ENCODE results near the gene RSPH10B.
"Not testable (repeated sequence)": the region's sequence is repeated elsewhere in the genome, so short reads cannot be mapped to it uniquely, and the experiment has no call there.

Gene RSPH10B

DNA sequence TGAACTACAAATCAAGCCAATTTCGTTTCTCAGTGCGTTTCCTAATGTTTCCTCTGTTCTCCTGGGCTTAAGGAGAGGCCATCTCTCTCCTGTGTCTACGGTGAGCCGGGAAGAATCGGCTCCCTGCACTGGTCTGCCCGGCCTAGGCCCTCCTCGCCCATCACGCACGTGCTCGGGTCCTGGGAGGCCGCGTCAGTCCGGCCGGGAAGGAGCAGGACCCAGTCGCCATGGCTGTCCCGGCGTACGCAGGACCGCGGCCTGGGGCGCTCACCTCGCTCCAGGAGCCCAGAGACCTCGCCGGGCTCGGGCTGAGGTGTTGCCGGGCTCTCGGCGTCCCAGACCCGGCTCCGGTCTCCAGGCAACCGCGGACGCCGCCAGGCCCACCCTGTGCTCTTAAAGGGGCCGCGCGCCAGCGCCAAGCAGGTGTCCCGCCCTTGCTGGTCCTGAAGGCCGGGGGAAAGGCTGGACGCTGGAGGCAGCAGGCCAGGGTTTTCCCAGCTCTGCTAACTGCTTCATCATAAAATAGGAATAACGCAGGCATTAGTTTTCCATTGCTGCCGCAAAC is at the start of gene RSPH10B:
Gene RSPH10B, minus strand, starts transcription at position 343 of the 565 bp plus-strand sequence. CDS start 3,573 bp downstream, outside the sequence.
- DNase-seq, result not testable (repeated sequence)

DNA sequence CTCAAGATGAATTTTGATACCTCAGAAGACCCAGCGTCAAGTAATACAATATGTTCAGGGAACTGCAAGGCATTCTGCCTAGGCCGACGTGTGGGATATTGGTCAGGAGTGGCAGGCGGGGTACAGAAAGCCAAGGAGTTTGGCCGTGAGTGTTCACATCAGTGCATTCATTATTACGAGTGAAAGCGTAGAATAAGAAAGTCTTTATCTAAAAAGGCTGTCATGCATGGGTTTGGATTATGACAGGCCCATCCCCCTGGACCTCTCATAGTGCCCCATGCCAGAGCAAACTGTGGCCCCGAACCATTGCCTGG is 46.1 kb upstream of the RSPH10B start:
- no peak for DNase-seq

DNA sequence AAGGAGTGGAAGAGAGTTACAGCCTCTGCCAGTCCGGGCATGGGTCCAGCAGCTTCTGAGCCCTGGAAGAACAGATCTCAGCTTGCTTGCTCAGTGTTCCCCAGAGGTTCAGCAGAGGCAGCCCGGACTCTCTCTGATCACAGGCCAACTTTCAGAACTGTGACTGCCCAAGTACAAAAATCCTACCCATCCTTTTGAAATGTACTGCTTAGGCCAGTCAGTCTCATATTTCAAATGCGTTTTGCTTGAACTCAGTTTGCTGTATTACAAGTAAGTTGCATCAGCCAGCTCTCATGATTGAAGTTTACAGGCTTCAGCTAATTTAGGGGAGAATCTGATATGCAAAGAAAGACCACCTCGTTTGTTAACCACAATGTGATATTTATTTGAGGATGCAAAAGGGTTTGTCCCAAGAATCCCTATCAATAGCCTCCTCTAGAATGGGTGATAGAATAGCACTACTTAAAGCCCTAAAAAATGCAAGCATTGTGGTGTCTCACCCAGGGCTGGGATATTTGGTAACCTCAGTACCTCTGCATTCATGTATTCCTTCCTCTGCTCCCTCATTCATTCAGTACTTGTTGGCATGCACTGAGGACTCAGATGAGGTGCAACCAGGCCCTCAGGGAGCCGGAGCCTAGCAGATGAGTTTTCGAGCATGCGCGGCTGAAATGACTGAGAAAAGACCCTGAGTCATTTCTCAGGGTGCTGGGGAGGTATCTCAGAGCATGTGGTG is 45.6 kb upstream of the RSPH10B start:
- no peak for DNase-seq

DNA sequence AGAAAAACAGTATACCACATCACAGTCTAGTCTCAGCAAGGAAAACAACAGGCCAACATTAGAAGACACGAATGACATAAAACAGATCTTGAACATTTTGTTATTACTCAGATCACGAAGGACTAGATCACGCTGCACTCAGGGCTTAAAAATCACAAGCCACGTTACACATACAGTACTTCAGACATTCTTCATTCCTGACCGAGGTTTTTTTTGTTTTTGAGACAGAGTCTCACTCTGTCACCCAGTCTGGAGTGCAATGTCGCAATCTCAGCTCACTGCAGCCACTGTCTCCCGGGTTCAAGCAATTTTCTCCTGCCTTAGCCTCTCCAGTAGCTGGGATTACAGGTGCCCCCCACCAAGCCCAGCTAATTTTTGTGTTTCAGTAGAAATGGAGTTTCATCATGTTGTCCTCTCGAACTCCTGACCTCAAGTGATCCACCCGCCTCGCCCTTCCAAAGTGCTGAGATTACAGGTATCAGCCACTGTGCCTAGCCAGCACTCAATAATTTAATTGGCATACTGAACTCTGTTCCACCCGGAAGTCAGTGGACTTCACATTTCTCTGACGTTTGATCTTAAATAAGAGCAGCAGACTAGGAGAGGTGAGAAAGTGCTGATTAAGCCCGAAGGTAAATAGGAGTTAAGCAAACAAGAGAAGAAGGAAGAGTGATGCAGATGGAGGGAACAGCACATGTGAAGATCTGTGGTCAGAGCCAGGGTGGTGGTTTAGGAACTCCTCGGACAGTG is 42.0 kb upstream of the RSPH10B start:
- DNase-seq, result no peak

DNA sequence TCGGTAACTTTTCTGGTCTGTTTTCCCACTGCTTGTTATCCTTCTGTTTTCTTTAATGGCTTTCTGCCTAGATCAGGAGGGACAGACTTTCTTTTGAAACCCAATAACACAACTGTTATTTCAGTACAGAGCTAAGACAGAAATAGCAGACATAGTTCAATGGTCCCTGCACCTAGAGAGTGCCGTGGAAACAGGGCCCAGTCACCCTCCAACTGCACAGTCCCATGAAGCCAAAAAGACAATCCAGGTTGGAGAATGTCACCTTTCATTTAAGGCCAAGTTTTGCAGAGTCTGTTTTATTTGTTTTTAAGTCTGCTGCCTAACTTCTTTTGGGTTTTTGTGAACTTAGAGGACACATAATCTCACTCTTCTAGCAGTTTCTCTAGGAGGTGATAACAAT is 41.1 kb upstream of the RSPH10B start:
- no peak for DNase-seq

DNA sequence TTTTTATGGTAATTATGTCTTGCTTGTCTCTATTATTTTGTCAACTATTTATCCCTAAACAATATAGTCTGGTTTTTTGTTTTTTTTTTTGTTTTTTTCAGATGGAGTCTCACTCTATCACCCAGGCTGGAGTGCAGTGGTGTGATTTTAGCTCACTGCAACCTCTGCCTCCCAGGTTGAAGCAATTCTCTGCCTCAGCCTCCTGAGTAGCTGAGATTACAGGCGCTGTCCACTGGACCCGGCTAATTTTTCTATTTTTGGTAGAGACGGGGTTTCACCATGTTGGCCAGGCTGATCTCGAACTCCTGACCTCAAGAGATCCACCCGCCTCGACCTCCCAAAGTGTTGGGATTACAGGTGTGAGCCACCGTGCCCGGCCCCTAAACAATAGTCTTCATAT is 39.9 kb upstream of the RSPH10B start:
- DNase-seq, result not testable (repeated sequence)

DNA sequence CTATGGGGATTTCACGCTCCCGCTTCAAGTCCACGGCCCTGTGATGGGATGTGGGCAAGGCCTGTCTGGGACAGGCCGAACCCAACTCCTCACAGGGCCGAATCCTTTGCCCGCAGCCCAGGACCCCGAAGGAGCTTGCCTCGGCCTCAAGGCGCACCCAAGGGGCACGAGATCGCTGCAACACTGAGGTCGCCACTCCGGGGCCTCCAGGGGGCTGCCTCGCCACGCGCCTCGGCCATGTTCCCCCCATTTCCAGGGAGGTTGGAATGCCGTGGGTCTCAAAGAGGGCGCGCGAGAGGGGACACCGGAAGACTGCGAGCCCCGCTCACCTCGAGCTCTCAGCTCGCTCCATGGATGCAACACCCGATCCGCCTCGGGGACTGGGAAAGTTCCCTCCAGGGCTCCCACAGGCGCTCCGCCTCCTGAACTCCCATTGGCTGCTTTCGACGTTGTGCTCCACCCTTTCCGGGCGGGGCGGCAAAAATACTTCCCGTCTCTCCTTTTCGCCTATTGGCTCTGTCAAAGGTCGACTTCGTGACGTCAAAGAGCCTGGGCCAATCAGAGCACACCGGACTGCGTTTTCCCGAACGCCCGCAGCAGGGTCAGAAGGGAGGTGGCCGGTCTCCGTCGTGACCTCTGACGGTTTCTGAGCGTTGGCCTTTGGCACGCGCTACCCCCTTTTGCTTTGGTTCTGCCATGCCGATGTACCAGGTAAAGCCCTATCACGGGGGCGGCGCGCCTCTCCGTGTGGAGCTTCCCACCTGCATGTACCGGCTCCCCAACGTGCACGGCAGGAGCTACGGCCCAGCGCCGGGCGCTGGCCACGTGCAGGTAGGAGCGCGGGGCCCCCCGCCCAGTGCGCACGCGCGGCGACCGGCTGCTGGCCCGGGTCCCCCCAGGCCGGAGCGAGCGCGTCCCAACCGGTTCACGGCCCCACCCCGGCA is 38.5 kb upstream of the RSPH10B start, which contains the start of the genes AIMP2 and PMS2:
Gene AIMP2, plus strand, starts transcription at position 605 of the 944 bp plus-strand sequence. Its CDS starts 92 bp downstream, at position 697.
Gene PMS2, minus strand, starts transcription at position 382 of the 944 bp plus-strand sequence. Its CDS starts 30 bp downstream, at position 352.
- peak; percentile 99 for DNase-seq

DNA sequence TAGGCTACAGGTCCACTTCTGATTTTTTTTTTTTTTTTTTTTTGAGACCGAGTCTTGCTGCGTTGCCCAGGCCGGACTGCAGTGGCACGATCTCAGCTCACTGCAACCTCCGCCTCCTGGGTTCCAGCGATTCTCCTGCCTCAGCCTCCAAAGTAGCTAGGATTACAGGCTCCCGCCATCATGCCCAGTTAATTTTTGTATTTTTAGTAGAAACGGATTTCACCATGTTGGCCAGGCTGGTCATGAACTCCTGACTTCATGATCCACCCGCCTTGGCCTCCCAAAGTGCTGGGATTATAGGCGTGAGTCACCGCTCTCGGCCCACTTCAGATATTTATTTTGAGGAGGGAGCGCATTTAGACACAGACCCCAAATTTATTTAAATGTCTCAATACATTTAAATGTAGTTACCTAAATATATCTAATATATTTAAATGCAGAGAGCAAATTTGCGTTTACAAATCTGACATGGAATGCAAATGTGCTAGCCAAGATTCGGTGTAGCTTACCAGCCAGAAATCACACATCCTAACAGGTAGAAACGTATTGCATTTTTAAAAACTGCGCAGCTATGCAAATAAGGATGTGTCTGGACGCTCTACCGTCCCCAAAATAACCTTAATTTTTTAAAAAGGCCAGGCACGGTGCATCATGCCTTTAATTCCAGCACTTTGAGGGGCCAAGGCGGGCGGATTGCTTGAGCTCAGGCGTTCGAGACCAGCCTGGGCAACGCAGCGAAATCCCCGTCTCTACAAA is 37.5 kb upstream of the RSPH10B start:
- not testable (repeated sequence) for DNase-seq

DNA sequence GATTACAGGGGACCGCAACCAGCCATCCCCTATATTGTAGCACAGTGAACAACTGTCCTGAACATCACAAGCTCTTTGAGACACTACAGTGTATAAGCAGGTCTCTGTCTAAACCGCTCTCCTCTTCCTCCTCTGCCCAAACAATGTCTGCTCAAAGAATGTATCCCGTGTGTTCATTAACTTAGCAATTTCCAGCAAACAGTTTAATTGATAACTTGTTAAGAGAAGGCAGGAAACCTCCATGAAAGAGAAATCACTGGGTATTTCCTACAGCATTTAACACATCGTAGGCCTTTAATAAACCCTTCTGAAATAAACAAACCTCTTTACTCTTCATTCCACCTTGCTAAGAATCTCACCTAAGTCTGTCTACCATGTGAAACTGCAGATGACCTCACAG is 36.9 kb upstream of the RSPH10B start:
- DNase-seq, result no peak

DNA sequence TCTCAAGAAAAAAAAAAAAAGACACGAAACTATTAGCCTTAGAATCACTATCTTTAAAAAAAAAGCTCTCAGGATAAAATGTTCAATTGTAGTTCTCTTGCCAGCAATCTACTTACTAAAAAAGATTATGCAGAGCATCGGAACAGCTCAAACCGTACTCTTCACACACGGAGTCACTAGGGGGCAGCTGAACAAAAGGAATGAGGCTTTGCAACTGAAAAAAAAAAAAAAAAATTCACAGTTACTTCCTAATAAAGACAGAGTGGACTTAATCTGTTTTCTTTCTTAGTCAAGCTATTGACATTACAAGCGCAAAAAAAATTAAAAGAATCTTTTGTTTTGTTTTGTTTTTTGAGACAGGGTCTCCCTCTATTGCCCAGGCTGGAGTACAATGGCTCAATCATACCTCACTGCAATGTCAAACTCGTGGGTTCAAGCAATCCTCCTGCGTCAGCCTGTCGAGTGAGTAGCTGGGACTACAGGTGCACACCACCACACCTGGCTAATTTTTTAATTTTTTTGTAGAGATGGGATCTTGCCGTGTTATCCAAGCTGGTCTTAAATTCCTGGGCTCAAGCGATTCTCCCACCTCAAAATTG is 26.8 kb upstream of the RSPH10B start:
- DNase-seq, result peak; percentile 56

DNA sequence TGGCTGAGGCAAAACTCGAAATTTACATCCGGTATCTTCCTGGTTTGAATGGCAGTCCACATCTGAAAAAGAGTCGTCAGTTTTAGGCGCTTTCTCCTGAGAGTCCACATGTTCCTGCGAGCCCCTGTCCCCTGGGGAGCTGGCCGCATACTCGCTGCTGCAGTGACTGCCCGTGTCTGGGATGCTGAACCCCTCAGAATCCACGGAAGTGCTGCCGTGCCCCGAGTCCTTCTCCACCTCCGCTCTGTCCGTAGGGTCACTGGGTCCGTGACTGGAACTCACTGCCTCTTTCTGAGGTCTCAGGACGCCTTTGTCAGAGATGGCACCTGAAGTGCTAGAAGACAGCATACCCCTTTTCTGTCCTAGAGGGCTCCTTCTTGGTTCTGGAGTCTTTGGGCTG is 16.6 kb upstream of the RSPH10B start:
- not testable (repeated sequence) for DNase-seq

DNA sequence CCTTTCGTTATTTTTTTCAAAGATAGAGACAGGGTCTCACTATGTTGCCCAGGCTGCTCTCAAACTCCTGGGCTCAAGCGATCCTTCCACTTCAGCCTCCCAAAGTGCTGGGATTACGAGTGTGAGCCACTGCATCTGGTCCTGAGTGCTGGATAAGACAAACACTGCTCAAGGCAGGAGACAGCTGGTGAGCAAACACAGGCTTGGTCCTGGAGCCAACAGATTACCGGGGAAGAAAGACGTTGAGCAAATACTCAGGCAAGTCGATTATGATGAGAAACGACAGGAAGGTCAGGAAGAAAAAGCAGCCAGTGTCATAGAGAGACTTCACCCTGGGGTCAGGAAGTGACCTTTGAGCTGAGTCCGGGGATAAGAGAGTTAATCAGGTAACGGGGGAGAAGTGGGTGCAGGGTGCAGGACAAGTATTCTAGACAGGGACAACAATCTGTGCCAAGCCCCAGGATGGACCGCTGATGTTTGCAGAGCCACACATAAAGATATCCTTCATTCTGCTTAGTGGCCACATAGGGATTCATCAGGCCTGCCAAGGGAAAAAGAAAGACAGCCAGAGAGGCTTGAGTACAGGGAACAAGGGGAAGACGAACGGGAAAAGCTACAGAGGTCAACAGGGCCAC is 9.3 kb upstream of the RSPH10B start:
- DNase-seq, result not testable (repeated sequence)

DNA sequence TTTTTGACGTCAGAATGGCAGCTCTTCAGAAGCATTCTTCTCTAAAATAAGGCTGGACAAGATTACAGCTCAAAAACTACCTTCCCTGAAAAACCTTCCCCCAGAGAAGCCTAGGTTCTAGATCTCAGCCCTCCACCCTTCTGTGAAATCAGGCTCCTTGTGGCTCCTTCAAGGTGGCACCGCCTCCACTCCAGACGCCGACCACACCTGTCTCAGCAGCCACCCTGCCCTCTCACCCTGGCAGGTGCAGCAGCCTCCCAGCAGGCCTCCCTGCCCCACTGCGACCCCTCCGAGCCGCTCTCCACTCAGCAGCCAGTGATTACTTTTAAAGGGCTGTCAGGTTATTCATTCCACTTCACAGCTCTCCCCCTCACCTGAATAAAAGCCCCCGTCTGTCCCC is 3.1 kb upstream of the RSPH10B start:
- not testable (repeated sequence) for DNase-seq

DNA sequence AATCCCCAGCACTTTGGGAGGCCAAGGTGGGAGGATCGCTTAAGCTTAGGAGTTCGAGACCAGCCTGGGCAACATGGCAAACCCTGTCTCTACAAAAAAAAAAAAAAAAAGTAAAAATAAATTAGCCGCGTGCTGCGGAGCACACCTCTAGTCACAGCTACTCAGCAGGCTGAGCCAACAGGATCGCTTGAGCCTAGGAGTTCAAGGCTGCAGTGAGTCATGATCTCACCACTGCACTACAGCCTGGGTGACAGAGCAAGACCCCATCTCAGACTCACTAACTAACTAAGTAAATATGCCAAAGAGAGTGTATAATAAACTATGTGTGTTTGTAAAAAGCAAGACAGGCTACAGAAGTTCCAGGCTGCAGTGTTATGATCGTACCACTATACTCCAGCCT is 6.7 kb downstream of the RSPH10B start:
- not testable (repeated sequence) for DNase-seq

DNA sequence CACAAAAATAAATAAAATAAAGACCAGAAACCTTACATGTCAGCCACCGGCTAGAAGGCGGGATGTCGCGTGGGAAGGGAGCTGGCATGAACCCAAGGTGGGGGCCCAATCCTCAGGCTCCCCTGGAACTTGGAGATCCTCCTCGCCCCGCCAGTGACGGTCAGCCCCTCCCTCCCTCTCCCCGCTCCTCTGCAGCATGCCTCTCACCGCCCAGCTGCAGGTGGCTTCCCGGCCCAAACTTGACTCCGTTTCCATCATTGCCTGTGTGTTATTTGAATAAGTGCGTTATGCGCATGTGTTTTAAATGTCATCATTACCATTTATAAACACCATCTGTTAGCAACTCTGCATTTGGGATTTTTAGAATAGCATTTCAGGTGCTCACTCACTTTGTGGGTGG is 7.3 kb downstream of the RSPH10B start:
- not testable (repeated sequence) for DNase-seq

DNA sequence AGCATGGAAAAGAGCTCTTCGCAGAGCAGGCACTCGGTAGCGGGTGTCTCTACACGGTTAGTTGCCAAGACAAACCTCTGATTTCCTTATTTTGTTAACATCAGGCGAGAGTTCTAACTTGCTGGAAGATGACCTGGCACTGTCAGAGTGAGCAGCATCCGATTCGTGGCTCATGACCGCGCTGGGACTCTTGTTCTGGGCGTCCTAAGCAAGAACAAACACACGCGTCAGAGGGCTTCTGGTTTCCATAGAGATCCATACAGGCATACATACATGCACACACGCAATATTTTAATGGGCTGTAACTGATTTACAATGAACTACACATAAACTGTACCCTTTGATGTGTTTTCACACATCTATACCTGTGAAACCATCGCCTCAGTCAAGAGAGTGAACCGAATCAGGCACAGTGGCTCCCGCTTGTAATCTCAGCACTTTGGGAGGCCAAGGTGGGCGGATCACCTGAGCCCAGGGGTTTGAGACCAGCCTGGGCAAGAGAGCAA is 35.5 kb downstream of the RSPH10B start:
- not testable (repeated sequence) for DNase-seq

DNA sequence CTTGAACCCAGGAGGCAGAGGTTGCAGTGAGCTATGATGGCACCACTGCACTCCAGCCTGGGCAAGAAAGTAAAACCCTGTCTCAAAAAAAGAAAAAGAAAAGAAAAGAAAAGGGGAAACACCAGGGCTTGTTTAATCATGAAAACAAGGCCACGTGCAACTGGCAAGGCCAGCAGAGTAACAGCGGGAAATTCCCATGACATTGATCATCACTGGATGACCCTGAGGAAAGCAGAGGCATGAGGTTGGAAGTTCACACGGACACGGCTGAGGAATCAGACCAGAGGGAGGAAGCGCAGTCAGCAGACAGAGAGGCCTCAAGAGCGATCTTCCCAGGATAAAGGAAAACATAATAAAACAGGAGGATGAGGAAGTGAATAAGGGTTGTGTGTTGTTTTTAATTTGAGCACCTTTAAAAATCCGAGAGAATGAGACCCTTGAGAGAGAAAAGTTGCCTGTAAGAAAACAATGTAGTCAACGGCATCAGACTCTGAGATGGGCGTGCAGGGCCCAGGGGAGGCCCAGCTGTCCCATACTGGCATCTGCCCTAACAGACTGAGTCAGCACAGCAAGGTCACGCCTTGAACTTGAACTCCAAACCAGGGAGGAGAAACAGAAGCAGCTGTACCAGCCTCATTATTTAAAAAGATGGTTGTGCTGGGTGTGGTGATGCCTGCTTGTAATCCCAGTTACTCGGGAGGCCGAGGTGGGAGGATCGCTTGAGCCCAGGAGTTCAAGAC is 38.4 kb downstream of the RSPH10B start:
- not testable (repeated sequence) for DNase-seq

DNA sequence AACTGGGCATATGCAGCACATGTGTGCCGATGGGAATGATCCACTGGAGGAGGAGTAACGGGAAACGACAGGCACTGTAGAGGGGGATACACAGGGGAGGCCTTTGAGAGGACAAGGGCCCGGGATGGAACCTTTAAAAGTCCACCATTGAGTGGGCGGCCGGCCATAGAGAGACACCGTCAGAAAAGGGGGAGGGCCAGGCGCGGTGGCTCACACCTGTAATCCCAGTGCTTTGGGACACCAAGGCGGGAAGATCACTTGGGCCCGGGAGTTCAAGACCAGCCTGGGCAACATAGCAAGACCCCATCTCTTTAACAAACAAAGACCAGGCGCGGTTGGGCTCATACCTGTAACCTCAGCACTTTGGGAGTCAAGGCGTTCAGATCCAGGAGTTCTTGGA is 39.2 kb downstream of the RSPH10B start:
- not testable (repeated sequence) for DNase-seq

DNA sequence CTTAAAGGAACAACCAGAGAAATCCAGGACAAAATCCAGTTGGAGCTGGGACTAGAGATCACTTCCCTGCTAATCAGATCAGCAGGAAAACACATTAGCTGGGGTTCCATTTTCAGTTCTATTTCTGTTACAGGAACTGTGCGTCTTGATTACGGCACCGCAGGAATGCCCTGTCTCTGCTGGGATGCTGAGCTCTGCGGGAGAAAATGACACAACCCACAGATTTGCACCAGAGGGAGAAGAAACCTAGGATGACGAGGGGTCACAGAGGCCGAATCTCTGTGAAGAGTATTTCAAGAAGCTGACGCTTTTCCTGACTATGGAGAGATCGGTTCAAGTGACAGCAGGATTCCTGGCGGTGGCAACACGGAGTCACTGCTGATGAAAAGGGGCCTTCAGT is 40.2 kb downstream of the RSPH10B start:
- DNase-seq, result not testable (repeated sequence)
